ENCODE data around the gene CTNNBIP1.

Gene CTNNBIP1

DNA sequence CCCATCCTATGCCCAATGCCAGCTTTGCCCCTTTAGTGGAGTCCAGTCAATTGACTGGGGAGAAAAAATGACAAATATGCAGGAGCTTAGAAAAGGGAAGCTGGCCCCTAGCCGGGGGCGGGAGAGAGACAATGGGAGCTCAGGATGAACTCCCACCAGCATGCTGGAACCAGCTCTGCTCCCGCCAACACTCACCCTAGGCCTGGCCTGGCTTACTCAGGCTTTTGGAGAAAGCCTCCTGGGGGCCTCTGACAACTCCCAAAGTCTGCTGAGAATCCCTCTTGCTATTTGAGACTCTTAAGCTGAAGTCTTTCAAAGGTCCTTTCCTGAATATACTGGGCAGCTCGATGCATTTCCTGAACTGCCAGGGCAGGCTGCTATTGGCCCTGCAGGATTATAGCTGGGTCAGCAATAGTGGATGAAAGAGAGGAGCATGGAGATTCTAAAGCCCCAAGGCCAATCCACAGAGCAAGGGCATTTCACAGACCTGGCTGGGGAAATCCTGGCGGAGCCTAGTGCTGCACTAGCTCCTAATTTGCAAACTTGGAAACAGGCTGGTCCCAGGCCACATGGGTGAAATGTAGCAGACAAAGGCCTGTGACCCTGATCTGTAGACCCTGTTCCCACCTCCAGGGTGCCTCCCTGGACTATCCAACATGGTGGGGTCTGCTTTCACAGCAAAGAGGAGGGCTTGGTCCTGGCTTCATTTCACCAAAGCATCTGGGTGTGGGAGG lies 50.6 kb downstream of the CTNNBIP1 start:
- no peak for ATAC-seq
- Mint-ChIP-seq H3K9me3 (no peaks in the 10 kb centered on the region), H3K4me3 (no peak overlapping the region), H3K4me1 (peaks cover 10% of the 10 kb centered on the region), H3K27ac (peak overlapping the region in 1 of 2 donors; percentile 27), H3K27me3 (no peaks in the 10 kb centered on the region)
- DNase-seq: no peak

DNA sequence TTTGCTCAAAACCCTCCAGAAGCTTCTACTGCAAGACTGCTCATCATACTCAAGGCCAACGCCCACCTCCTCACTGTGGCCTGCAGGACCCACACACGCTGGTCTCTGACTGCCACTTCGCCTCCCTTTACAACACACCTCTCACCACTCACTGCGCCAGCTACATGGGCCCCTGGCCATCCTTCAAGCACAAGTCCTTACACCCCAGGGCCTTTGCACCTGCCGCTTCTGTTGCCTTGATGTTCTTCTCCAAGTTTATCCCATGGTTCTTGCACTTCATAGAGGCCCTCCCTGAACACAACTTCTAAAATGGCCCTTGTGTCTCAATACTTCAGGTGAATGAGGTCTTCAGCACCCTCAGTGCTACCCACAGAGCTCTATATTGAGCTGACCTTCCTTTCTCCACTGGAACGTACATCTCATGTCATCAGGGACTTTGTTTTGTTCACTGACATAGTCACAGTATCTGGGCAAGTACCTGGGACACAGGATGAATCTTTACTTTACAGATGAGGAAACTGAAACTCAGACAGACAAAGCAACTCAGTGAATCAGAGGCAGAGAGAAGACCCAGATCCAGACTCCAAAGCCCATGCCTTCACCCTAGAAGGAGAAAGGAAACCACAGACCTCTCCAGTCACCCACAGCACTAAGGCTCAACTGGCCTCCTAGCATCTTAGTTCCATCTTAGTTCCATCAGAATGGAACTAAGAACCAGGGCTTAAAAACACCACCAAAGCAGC lies 51.6 kb downstream of the CTNNBIP1 start:
- no peak overlapping the region for H3K4me3 Mint-ChIP-seq

DNA sequence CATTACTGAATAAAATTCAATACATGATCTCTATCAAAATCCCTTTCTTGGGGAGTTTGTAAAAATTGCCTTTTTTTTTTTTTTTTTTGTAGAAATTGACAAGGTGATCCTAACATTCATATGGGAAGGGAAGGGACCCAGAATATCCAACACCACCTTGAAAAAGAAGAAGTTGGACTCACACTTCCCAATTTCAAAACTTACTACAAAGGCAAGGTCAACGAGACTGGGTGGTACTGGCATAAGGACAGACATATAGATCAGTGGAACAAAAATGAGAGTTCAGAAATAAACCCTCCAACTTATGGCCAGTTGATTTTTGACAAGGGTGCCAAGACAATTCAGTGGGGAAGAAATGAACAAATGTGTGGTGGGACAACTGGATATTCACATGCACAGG lies 54.9 kb downstream of the CTNNBIP1 start:
- H3K4me3 Mint-ChIP-seq: no peak overlapping the region
- H3K27ac Mint-ChIP-seq: peak overlapping the region in 1 of 2 donors; percentile 48
- no peak for DNase-seq
- peaks cover 5 to 9% of the 10 kb centered on the region in 2 donors for H3K9me3 Mint-ChIP-seq
- ATAC-seq: no peak
- H3K27me3 Mint-ChIP-seq: peaks cover 17% of the 10 kb centered on the region
- peaks cover 23% of the 10 kb centered on the region for H3K4me1 Mint-ChIP-seq

More for the DNA sequence above, 51.6 kb downstream of the CTNNBIP1 start:
- H3K27ac Mint-ChIP-seq: peak overlapping the region in 1 of 2 donors; percentile 2
- H3K9me3 Mint-ChIP-seq: peaks cover 4 to 6% of the 10 kb centered on the region in 2 donors
- no peak for DNase-seq
- H3K27me3 Mint-ChIP-seq: no peaks in the 10 kb centered on the region
- ATAC-seq: peak; percentile 60
- H3K4me1 Mint-ChIP-seq: peaks cover 10% of the 10 kb centered on the region

DNA sequence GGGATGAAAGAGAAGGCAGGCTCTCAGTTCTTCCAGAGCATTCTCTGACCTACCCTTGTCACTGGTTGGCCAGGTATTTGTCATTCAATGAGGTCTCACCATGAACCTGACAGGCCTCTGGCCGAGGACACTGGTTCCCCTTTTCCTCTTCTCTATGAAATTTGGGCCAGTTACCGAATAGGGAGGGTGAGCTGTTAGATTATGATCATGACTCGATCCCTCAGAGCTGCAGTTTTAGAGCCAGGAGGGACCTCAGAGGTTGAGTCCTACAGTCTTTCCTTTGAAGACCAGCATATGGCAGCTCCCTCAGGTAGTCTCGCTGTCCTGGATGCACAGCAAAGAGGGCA lies 56.8 kb downstream of the CTNNBIP1 start:
- ATAC-seq: no peak
- peaks cover 5 to 9% of the 10 kb centered on the region in 2 donors for H3K9me3 Mint-ChIP-seq
- no peak overlapping the region for H3K4me3 Mint-ChIP-seq
- no peak overlapping the region for H3K27ac Mint-ChIP-seq
- peaks cover 25% of the 10 kb centered on the region for H3K4me1 Mint-ChIP-seq
- peaks cover 17% of the 10 kb centered on the region for H3K27me3 Mint-ChIP-seq
- DNase-seq: no peak

DNA sequence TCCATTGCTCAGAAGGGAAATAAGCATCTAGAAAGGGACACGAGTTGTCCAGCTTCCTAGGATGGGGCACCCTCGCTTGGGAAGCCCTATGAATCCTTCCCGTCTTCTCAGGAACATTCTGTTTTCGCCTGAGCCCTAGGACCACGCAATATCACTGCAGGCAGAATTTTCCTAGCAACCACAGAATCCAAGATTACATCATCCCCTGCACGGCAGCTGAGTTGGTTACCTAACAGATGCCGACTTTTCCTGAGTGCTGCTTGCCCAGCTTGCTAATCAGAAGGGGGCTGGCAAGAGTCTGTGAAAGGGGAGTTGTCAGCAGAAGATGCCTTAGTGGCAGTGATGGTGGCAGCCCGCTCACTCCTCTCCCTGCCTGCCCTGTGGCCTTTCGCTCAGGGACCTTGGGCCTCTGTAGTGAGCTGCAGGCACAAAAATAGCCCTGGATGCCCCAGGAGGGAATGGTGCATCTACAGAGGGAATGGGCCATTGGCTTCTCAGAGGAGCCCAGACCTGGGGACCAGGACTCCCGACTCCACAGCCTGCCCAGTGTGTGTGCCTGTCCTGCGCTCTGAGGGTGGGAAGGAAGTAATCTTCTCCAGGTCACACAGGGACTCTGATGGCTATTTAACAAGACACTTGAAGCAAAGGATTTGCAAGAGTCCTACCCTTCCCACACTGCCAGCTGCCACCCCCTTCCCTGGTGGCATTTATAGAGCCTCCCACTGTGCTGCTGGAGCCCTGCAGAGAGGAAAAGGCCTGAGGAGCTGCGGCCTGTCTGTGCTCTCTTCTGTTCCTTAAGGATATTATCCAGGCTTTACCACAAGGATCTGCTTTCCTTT lies 57.4 kb downstream of the CTNNBIP1 start:
- Mint-ChIP-seq H3K27me3 (peaks cover 17% of the 10 kb centered on the region), H3K9me3 (peaks cover 5 to 9% of the 10 kb centered on the region in 2 donors), H3K27ac (no peak overlapping the region), H3K4me1 (peaks cover 25% of the 10 kb centered on the region), H3K4me3 (no peak overlapping the region)
- no peak for ATAC-seq
- DNase-seq: no peak

DNA sequence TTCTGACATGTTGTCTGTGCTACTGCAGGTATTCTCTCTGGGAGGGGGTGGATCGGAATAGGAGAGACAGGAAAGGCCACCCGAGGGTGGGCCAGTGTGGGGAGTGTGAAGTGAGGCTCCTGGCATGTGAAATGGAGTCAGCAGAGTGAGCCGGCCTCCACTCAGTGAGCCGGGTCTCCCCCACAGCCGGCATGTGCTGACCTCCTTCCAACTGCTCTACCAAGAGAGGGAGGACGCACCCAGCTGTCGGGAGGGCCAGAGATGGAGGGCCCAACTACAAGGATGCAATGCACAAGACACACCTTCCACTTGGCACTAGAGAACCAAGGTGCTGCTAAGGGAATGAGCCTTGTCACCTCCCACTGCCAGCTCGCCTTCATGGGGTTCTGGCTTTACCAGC lies 58.1 kb downstream of the CTNNBIP1 start:
- H3K4me1 Mint-ChIP-seq: peaks cover 25% of the 10 kb centered on the region
- no peak overlapping the region for H3K27ac Mint-ChIP-seq
- no peak overlapping the region for H3K4me3 Mint-ChIP-seq
- peaks cover 17% of the 10 kb centered on the region for H3K27me3 Mint-ChIP-seq
- ATAC-seq (no peak), DNase-seq (no peak)
- peaks cover 5 to 9% of the 10 kb centered on the region in 2 donors for H3K9me3 Mint-ChIP-seq

DNA sequence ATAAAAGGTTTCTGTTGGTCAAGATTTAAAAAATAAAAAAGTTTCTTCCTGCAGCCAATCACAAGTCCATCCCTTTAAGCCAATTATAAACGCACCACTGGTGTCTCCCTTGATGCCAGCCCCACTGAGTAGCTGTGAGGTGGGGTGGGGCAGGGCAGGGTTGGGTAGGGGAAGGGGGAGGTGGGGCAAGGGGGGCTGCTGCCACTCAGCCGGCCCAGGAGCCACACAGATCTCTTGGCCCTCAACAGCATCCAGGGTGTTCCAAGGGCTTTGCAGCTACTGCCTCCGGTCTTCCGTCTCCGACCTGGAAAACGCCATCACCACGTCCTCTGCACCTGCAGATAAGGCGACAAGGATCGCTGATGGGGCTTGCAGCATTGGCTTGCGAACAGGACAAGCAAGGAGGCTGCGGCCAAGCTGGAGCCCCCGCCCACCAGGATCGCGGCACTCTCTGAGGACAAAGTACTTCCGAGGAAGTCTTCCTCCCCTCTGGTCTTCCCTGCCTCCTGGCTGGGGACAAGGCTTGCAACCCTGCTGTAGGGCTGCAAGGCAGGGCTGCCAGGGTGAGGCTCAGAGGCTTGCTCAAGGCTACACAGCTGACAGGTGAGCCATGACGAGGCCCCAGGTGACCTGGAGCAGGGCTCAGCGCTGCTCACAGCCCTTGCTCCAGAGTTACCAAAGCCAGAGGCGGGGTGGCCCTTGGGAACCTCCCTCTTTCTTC lies 59.5 kb downstream of the CTNNBIP1 start:
- no peak for DNase-seq
- Mint-ChIP-seq H3K4me1 (peaks cover 25% of the 10 kb centered on the region), H3K27me3 (peaks cover 17% of the 10 kb centered on the region), H3K27ac (no peak overlapping the region), H3K4me3 (peak overlapping the region; percentile 61 to 81), H3K9me3 (peaks cover 5 to 9% of the 10 kb centered on the region in 2 donors)
- ATAC-seq: peak; percentile 21

DNA sequence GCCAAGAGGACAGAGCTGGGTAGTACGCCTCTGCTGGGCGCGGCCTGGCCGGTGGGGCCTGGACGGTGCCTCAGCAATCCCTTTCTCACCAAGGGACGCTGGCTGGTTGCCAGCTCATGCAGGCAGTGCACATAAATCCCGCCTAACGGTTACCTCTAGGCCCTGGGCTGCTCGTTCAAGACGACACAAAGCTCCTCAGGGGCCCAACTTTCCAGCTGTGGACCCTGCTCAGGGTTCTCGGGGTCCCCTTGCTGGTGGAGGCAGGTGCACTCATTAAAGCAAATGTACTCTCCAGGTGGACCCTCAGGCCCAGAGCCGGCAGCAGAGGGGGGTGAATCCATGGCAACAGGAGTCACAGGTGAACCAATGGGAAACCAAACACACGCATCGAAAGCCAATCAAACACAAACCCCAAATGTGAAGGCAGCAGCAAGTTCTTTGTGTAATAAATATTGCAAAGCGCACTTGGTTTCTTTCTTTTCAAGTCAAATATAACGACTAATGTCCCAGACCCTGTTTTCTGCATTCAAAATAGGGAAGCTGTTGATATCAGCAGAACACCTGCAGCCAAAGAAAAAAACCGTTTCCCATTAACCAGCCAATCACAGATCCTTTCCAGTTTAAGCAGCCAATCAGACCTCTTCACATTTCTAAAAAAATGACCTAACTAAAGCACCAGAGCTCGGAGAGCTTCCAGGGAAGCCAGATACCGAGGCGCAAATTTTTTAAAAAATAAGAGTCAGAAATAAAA lies 60.2 kb downstream of the CTNNBIP1 start:
- no peak overlapping the region for H3K27ac Mint-ChIP-seq
- H3K4me1 Mint-ChIP-seq: peaks cover 25% of the 10 kb centered on the region
- DNase-seq (no peak), ATAC-seq (peak; percentile 56)
- H3K4me3 Mint-ChIP-seq: peak overlapping the region; percentile 57 to 81
- peaks cover 17% of the 10 kb centered on the region for H3K27me3 Mint-ChIP-seq
- H3K9me3 Mint-ChIP-seq: peaks cover 5 to 9% of the 10 kb centered on the region in 2 donors

DNA sequence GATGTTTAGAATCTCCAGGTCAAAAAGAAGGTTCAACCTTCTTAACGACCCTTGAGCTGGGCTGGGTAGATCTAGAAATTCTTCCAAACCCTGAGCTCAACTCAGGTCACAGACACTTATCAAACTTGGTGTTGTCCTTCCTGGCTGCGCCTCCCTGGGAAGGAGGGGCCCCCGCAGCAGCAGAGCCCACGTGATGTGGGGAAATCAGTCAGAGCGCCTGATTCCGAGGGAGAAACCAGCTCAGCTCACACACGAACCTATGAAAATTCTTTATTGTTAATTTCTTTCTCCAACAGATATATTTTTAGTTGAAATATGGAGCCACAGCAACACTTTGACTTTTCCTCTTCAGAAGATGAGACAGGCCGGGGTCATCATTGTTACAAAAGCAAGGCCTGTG lies 62.0 kb downstream of the CTNNBIP1 start:
- Mint-ChIP-seq H3K27ac (no peak overlapping the region), H3K4me3 (no peak overlapping the region), H3K9me3 (no peaks in the 10 kb centered on the region), H3K27me3 (peaks cover 17% of the 10 kb centered on the region), H3K4me1 (peaks cover 25% of the 10 kb centered on the region)
- DNase-seq (no peak), ATAC-seq (no peak)

DNA sequence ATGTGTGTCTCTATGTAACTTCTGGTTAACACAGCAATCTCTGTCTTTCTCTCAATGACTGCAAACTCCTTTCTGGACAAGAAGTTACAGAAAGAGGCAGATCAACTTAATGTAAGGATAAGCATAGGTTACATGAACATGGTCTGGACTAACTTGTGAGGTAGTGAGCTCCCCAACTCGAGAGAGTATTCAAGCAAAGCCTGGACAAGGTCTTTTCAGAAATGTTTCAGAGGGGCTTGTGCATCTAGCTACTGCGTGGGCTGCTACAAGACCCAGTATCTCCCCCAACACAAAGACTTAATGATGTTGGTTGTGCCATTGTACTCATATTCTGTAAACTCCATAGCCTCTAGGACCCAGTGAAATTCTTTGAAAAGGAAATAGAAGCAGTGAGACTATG lies 62.8 kb downstream of the CTNNBIP1 start:
- Mint-ChIP-seq H3K9me3 (no peaks in the 10 kb centered on the region), H3K27me3 (peaks cover 17% of the 10 kb centered on the region), H3K4me3 (no peak overlapping the region), H3K27ac (no peak overlapping the region), H3K4me1 (peaks cover 25% of the 10 kb centered on the region)
- no peak for ATAC-seq
- DNase-seq: no peak

DNA sequence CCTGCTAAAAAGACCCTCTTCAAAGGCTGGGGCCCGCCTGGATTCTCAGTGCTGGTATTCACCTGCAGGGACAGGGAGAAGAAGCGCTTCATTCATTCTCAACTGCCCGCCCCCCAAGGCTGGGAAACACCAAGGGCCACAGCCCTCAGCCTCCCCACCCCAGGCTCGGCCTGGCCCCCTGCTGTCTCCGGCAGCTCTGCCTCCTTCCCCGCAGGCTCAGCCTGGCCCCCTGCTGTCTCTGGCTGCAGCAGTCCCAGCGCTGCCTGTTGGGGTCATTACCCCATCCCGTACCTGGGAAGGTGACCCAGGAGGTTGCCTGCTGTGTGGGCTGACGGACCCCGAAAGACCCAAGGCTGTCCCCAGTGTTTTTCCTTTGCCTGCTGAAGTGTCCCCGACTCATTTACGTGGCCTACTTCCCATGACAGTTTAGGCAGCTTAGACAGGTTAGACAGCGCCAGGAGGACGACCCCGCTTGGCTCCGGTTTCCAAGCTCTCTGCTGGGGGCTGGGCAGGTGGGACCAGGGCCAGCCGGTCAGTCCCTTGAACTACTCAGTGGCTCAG lies 63.4 kb downstream of the CTNNBIP1 start:
- Mint-ChIP-seq H3K27ac (no peak overlapping the region), H3K4me3 (no peak overlapping the region), H3K4me1 (peaks cover 25% of the 10 kb centered on the region), H3K27me3 (peaks cover 14% of the 10 kb centered on the region), H3K9me3 (no peaks in the 10 kb centered on the region)
- DNase-seq (no peak), ATAC-seq (no peak)

DNA sequence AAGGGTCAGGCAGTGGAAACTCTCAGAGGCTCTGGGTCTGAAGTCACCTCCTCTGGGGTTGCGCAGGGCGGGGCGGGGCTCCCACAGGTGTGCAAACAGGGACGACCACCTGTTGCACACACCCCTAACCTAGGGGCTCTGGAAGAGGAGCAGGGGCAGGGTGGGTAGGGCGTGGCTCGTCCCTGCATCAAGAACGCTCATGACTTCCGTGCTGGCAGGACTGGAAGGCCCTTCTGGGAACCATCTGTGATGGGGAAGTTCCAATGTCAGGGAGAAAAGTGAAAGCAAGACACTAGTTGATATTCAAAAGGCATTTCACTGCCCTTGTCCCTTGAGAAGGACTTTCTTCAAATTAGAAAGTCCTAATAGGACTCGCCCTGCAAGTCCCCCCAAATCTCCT lies 64.2 kb downstream of the CTNNBIP1 start:
- peaks cover 6% of the 10 kb centered on the region for H3K27me3 Mint-ChIP-seq
- ATAC-seq (no peak), DNase-seq (no peak)
- no peak overlapping the region for H3K4me3 Mint-ChIP-seq
- no peak overlapping the region for H3K27ac Mint-ChIP-seq
- H3K4me1 Mint-ChIP-seq: peaks cover 19% of the 10 kb centered on the region
- H3K9me3 Mint-ChIP-seq: no peaks in the 10 kb centered on the region

DNA sequence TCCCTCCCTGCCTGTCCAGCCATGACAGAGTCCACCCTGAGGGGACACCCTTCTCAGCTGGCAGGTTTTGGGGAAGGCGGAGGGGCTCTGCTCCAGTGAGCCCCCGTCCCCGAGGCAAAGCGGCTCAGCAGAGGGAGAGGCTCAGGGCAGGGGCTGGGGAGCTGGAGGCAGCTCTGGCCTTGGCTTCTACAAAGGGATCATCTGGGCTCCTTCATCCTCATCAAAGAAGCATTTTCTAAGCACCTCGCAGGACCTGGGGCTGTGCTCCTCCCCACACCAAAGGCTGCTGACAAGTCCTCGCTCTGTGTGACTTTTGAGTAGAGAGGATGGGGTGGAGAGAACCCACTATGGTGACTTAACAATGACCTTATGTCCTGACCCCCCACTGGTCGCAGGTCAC lies 65.3 kb downstream of the CTNNBIP1 start:
- Mint-ChIP-seq H3K4me3 (no peak overlapping the region), H3K27ac (no peak overlapping the region), H3K4me1 (peaks cover 8% of the 10 kb centered on the region), H3K9me3 (no peaks in the 10 kb centered on the region), H3K27me3 (no peaks in the 10 kb centered on the region)
- DNase-seq (no peak), ATAC-seq (no peak)

DNA sequence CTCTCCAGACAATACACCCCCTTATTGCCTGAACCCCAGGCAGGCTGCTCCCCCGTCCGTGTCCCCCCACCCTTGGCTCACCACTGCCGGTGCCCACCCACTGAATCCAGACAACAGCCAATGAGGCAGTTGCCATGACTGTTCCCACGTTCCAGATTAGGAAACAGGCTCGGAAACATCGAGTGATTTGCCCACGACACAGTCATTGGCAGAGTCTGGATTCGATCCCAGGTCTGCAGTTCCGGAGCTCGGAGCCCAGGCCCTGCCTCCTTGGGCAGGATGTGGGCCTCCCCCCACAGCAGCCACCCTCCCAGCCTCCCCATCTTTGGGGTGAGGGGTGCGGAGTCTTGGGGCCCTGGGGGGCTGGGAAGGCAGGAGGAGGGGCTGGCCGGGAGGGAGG lies 66.0 kb downstream of the CTNNBIP1 start:
- no peak for ATAC-seq
- no peak for DNase-seq
- Mint-ChIP-seq H3K9me3 (no peaks in the 10 kb centered on the region), H3K4me1 (peaks cover 1% of the 10 kb centered on the region), H3K4me3 (no peak overlapping the region), H3K27me3 (no peaks in the 10 kb centered on the region), H3K27ac (no peak overlapping the region)

Data from stimulated activated naive CD8-positive, alpha-beta T cell treated with anti-CD3 and anti-CD28 coated beads, Interleukin-15, amount 100 ng/mL, for 72 hours (primary cell).